Measurements from ENCODE around the gene SLC1A4.

DNA sequence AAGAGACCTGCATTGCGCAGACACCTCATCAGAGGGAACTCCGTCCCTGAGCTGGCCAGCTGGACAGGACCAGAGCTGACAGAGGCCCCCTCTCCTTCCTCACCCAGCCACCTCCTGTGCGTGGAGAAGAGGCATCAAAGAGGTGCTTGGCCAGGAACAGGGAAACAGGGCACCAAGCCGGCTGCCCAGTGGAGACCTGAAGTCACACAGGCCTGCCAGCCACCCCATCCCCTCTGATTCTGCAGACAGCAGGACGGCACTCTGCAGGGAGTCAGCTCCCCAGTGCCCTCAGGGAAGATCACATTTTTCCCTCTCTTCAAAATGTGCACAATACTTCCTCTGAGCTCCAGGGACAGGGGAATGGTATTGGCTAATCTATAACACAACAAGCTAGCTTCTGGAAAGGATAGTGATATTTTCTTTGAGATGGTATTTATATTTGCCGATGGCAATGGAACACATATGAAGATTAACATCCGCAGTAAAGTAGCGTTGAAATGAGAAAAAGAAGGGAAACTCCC, 30.5 kb downstream of the SLC1A4 start:
- TF ChIP-seq EZH2 (IDR thresholded peaks at IDR 0.05; ENCODE audit: insufficient read depth, poor library complexity, severe bottlenecking) (no peak), EZH2phosphoT487 (IDR thresholded peaks at IDR 0.05; ENCODE audit: insufficient read depth, low read depth) (no peak)
